ENCODE data around the gene FADS3.
A peak's percentile ranks its signal among the peaks of the same experiment; 100 is the strongest.
"Not testable (repeated sequence)": the region's sequence is repeated elsewhere in the genome, so short reads cannot be mapped to it uniquely, and the experiment has no call there.

FADS3 gene

DNA sequence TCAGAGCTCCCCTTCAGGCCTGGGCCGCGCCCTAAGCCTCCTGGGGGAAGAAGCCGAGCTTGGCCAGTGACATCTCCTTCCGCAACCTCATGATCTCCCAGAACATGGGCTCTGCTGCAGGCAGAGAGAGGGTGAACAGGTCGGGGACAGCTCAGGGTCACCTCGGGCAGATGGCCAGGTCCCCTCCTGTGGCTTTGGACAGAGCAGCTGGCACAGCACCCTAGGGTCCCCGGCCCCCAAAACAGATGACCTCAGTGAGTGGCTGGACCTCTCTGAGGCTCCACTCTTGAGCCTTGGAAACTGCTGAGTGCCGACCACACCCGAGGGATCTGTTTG lies 6.9 kb upstream of the FADS3 start:
- DNase-seq (ENCODE audit: low read depth) = no peak

- peak; percentile 71 for DNase-seq (ENCODE audit: low read depth)
Measured at GRCh38 chr11:61897387-61898246, 6.3 kb upstream of the FADS3 start.

GRCh38 chr11:61896665-61897386 lies 5.5 kb upstream of the FADS3 start:
- no peak for DNase-seq (ENCODE audit: low read depth)

DNA sequence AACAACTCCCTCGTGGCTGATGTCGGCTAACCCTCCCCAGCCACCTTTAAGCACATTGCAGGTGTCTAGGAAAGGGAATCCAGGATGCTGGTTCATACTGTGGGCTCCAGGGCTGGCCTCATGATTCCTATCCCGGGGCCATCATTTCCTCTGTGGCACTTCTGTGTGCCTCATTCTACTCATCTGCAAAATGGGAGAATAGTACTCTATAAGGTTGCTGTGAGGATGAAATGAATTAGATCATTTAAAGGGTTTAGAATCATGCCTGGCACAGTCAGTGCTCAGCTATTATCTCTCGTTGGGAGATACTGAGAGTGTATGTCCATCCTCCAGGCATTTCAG lies 4.3 kb upstream of the FADS3 start:
- no peak for DNase-seq (ENCODE audit: low read depth)

DNA sequence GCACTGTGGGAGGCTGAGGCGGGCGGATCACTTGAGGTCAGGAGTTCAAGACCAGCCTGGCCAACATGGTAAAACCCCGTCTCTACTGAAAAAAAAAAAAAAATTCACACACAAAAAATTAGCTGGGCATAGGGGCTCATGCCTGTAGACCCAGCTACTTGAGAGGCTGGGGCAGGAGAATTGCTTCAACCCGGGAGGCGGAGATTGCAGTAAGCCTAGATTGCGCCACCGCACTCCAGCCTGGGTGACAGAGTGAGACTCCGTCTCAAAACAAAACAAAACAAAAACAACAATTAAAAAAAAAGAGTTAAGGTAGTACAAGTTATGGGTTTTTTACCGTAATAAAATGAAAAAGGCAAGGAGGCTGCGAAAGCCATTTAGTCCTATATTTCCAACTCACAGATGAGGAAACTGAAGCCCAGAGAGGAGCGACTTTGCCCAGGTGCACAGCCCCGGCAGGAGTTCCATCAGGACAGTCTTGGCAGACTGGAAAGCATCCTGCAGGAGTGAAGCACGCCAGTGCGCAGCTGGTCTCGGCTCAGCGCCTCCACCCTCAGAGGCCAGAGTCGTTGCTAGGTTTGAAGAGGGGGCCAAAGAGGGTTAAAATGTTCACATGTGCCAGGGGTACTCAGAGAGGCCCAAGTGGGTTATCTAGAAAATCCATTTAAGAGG lies 3.8 kb upstream of the FADS3 start:
- DNase-seq (ENCODE audit: low read depth) = no peak

DNA sequence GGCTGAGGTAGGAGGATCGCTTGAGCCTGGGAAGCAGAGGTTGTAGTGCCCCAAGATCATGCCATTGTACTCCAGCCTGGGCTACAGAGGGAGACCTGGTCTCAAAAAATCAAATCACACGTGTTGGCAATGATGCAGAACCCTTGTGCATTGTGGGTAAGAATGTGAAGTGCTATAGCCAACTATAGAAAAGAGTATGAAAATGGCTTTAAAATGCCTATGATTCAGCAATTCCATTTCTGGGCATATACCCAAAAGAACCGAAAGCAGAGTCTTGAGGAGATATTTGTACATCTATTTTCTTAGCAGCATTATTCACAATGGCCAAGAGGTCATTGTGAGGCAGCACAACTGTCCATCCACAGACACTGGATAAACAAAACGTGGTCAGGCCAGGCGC lies 2.6 kb upstream of the FADS3 start:
- no peak for DNase-seq (ENCODE audit: low read depth)

- no peak for DNase-seq (ENCODE audit: low read depth)
Measured at GRCh38 chr11:61892085-61892370, 683 bp upstream of the FADS3 start.

DNA sequence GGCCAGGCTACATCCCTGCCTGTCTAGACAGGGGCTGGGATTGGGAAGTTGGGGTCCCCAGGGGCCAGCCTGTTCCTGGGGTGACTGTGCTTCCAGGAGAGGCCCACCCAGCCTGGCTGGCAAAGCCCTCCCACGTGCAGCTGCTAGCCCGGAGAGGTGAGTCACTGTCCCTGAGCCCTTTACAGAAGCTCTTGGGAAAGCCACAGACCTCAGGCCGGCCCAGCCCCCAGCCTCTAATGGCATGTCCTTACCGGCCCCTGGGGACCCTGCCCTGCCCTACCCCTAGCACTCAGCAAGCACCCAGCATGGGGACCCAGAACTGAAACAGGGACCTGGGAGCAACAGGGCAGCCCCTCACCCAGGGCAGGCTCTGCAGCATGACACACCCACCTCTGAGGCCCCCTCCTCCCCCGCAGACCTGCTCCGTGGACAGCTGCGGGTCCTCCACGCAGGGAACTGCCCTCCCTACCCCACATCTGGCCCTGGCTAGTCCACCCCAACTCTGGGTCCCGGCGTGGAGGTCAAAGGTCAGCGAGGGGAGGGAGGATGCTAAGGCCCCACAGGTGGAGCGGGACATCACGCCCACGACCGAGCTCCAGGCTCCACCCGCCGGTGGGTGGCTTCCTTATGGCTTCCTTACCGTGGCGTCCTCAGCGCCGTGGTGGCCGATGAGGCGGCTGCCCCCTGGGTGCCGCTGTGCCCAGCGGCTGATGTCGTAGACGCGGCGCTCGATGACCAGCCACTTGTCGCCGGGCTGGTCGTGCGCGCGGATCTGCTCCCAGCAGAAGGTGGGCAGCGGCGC lies 615 bp downstream of the FADS3 start:
- no peak for DNase-seq (ENCODE audit: low read depth)

DNA sequence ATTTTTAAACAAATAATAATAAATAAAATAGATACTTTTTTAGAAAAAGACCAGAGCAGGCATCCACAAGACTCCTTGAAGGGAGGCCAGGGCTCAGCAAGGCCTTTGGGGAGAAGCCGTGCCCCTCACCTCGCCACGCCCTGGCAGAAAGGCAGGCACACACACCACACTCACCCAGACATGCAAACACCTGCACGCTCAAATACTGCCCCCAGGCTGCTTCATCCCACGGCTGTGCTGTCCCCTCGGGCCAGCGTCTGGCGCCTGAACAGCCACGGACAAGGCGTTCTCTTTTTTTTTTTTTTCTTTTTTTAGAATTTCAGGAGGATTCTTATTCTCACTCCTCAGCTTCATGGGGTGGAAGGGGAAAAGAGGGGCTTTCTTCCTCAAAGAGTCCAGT lies 1.5 kb downstream of the FADS3 start:
- no peak for DNase-seq (ENCODE audit: low read depth)

DNA sequence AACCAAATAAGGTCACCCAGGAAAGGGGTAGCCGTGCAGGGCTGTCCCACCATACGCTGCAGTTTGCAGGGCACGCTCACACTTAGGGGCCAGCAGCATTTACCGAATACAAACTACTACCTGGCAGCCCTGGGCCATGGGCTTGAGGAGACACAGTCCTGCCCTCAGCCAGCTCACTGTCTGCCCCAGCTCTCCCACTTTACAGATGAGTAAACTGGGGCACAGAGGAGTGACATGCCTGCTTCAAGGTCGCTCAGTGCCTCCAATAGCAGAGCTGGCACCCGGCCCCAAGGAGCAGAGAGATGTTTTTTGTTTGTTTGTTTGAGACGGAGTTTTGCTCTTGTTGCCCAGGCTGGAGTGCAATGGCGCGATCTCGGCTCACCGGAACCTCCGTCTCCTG lies 2.8 kb downstream of the FADS3 start:
- no peak for DNase-seq (ENCODE audit: low read depth)

DNA sequence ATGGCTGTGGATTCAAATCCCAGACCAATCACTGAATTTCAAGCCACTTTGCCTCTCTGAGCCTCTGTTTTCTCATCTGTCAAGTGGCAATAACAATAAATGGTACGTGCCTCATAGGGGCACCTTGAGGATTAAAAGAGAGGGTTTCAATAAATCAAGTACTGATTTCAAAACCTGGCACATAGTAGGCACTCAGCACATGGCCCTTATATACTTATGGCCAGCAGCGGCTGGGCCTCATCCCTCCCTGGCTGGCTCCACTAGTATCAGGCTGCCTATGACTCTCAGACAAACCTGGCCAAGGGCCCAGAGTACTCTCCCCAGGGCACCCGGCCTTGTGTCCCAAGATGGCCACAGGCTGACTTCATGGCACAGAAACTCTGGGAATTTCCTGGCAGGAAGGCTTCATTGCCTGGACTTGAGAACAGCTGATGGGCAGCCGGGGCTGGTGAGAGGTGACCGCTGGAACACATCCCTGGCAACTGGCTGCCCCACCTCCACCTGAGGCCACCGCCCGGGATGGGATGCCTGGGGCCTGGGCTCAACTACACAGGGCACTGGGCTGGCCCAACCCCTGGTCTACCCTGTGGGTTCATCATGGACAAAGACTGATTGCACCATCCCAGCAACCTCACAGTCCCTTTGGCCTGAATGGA lies 3.4 kb downstream of the FADS3 start:
- no peak for DNase-seq (ENCODE audit: low read depth)

GRCh38 chr11:61886643-61887042 lies 4.7 kb downstream of the FADS3 start:
- DNase-seq (ENCODE audit: low read depth) = no peak

- no peak for DNase-seq (ENCODE audit: low read depth)
Measured at GRCh38 chr11:61885784-61886580, 5.4 kb downstream of the FADS3 start.

DNA sequence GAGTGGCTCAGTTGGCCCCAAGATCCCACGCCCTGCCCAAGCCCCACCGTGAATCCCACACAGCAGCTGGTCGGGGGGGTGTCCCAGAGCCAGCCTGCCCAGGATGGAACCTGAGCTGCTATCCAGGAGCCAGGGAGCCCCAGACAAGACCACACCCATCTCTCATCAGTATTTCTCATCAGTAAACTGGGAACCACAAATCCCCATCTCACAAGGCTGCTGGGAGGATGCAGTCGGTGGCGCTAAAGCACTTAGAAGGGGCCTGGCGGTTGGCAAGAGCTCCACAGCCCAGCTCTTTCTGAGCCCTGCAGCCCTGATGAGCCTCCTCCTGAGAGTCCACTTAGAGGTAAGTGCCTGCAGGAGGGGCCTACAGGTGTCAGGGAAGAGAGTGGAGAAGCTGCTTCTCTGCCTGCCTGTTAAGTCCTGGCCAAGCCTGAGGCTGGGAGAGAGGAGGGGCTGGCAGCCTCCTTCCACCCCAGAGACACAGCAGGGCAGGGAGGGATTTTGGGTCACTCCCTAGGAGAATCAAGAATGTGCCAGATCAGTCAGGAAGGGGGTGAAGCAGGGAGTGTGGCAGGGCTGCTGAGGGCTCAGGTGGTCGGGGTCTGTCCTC lies 6.1 kb downstream of the FADS3 start:
- DNase-seq (ENCODE audit: low read depth) = no peak

DNA sequence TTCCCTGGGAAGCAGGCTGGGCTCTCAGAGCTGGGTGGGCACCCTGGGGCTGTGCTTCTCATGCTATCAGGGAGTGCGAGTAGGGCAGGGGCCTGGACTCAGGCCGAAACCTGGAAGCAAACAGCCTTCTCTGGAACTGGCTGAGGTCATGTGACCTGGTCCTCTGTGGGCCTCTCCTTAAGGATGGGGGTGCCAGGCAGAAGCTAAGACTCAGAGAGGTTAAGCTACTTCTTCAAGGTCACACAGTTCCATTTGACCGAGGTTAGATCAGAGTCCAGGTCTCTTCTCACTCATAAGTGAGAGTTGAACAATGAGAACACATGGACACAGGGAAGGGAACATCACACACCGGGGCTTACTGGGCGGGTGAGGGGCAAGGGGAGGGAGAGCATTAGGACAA lies 7.4 kb downstream of the FADS3 start:
- no peak for DNase-seq (ENCODE audit: low read depth)

DNA sequence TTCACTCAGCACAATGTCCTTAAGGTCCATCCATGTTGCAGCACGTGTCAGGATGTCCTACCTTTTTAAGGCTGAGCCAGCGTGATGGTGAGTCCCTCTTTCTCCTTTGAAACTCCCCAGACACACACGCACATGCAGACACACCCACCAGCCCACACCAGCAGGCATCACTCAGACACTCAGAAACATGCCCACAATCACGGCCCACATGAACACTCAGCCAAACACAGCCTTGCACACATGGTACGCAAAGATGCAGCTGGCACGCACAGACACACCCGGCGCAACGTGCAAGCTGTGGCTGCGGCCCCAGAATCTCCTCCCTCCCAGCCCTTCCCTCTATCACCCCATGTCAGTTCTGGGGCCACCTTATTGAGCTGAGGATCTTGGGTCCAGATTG lies 8.0 kb downstream of the FADS3 start:
- DNase-seq (ENCODE audit: low read depth) = no peak

- no peak for DNase-seq (ENCODE audit: low read depth)
Measured at GRCh38 chr11:61882879-61883278, 8.5 kb downstream of the FADS3 start.

DNA sequence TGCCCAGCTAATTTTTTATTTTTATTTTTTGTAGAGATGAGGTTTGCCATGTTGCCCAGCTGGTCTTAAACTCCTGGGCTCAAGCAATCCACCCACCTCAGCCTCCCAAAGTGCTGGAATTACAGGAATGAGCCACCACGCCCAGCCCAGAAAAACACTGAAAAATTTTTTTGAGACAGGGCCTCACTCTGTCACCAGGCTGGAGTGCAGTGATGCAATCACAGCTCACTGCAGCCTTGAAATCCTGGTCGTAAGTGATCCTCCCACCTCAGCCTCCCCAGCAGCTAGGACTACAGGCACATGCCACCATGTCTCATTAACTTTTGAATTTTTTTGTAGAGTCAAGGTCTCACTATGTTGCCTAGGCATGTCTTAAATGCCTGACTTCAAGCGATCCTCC lies 9.1 kb downstream of the FADS3 start:
- not testable (repeated sequence) for DNase-seq (ENCODE audit: low read depth)

DNA sequence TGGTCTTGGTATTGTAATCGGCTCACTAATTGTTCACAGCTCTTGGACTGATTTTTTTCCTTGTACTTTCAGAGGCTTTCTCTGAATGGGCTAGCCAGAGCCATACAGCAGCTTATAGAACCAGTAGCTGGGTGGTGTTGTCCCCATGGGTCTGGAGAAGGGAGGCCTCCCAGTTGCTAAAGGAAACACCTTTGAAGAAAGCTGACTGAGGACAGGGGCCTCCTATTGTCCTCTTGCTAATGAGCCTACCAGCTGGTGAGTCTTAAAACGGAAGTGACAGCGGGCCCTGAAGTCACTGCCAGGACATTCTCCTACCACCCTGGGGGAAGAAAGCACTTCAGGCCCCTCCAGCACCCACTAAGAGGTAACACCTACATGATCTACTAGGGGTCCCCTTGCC lies 9.9 kb downstream of the FADS3 start:
- DNase-seq (ENCODE audit: low read depth) = no peak

DNA sequence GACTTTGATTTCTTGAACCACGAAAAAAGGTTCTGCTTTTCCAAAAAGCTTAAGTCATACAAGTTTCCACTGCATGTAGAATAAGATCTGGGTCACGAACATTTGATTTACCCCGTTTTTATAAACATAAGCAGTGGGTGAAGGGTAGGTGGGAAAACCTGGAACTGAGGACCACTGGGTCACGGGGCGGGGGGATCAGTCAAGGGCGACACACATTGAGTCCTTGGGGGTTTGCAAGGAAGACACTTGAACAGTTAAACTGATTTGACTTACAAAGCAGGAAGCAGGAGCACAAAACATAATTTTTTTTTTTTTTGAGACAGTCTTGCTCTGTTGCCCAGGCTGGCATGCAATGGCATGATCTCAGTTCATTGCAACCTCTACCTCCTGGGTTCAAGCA lies 10.9 kb downstream of the FADS3 start:
- DNase-seq (ENCODE audit: low read depth) = no peak

DNA sequence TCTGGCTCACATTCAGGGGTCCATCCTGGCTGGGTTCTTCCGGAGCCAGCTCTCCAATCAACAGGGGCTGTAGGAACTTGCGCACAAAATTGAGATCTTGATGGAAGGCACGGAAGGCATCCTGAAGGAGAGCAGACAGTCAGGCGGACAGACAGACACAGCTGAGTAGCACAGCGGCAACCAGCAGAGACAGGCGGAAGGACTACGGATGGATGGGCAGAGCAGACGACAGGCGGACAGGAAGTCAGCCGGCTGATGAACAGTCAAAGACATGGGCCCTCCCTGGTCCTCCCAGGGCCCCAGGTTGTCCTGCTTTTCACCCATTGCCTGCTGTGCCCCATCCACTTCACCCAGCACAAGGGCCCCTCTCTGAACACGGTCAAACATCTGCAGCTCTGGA lies 11.3 kb downstream of the FADS3 start:
- no peak for DNase-seq (ENCODE audit: low read depth)
